Measurements from ENCODE around the gene SH2D3C. TPM values are rescaled to one million over a fixed set of nuclear protein-coding genes. Genes with fewer than 3 reads are reported as not detected.

Gene SH2D3C
- total and polyA plus RNA-seq, 2 of the 8 experiments (the other 6 are each of a cell fraction or from before 2014, with no cell fraction given), result 6.4 to 8.1 TPM

GRCh38 chr9:127755061-127756060 is 23.1 kb downstream of the SH2D3C start (continued):
- no peak for TF ChIP-seq CTCF (IDR thresholded peaks at IDR 0.05; ENCODE audit: control extremely low read depth in 1 of 3, insufficient read depth in 1 of 3, low read depth in 1 of 3, low read length in 3 of 3)
- TF ChIP-seq CTBP2 (IDR thresholded peaks at IDR 0.05; ENCODE audit: borderline replicate concordance, insufficient read depth, insufficient read length, low read length), result no peak
- no peak for TF ChIP-seq EZH2 (IDR thresholded peaks at IDR 0.05; ENCODE audit: low read depth, low read length, severe bottlenecking)
- peak; percentile 19 for TF ChIP-seq KDM4A (IDR thresholded peaks at IDR 0.05; ENCODE audit: low read depth, low read length, severe bottlenecking)
- no peak for TF ChIP-seq POLR2A (IDR thresholded peaks at IDR 0.05; ENCODE audit: control extremely low read depth in 1 of 2, low read depth in 2 of 2, low read length in 2 of 2)
- TF ChIP-seq EGR1 (IDR thresholded peaks at IDR 0.05; ENCODE audit: borderline replicate concordance, low read depth, low read length), result no peak
- TF ChIP-seq TEAD4 (IDR thresholded peaks at IDR 0.05; ENCODE audit: low read depth, low read length), result no peak
- no peak for TF ChIP-seq CHD1 (IDR thresholded peaks at IDR 0.05; ENCODE audit: low read depth, low read length)
- TF ChIP-seq CBX8 (IDR thresholded peaks at IDR 0.05; ENCODE audit: borderline replicate concordance, low read depth, low read length), result no peak
- no peak for TF ChIP-seq JUN (IDR thresholded peaks at IDR 0.05; ENCODE audit: low read depth, low read length)
- TF ChIP-seq ZNF274 (IDR thresholded peaks at IDR 0.05; ENCODE audit: borderline replicate concordance, extremely low read depth, low read length), result no peak
